T47D (cell line): Measurements from ENCODE around the gene MPHOSPH10.
"Not testable (repeated sequence)": the region's sequence is repeated elsewhere in the genome, so short reads cannot be mapped to it uniquely, and the experiment has no call there.

Experiments
- DNase-seq, 2 experiments: peaks; one replicate each; pipeline versions ENCODE4 v3.0.0 to v3.0.0-alpha.2; 2011 to 2012; ENCODE audit warnings: low read depth in 1 of 2, low spot score in 1 of 2
- JUND ChIP-seq: IDR thresholded peaks from 2 replicates; pipeline ENCODE4 v1.6.1; 2012; ENCODE audit warnings: low read depth
- in situ Hi-C: cut with HindIII; loops from 2 replicates; pipeline ENCODE4 v1.10.0; 2016; ENCODE audit warnings: low sequenced_read_pairs, low pct_unique_long_range_greater_than_20kb

Gene MPHOSPH10

DNA sequence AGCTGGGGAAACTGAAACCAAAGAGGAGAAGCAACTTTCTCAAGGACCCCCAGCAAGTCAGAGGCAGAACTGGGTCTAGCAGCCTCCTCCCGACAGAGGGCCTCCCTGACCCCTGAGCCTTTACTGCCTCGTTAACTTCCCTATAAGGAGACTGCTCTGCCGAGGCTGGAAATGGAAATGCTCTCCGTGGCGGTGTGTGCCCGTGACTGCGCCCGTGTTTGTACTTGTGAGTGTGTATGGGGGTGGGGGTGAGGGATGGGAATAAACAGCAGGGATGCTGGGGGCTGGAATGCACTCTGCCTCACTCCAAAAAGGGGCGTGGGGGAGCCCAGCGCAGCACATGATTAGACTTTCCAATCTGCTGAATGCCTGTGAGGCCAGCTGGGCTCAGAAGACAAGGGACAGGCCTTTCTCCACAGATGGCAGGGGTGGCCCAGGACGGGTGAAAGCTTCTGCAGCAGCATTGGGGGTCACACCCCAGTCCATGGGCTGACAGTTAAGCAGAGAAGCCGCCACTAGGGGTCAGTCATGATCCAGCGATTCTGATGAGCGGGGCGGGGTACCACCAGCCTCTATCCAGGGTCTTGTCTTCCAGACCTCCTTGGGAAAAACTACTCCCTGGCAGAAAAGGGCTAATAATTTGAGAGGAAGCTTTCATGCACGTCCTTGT is 26.8 kb downstream of the MPHOSPH10 start:
- TF ChIP-seq JUND = no peak
- in situ Hi-C loops = no loop called here
- peak in 1 of 2 experiments; percentile 19 for DNase-seq

DNA sequence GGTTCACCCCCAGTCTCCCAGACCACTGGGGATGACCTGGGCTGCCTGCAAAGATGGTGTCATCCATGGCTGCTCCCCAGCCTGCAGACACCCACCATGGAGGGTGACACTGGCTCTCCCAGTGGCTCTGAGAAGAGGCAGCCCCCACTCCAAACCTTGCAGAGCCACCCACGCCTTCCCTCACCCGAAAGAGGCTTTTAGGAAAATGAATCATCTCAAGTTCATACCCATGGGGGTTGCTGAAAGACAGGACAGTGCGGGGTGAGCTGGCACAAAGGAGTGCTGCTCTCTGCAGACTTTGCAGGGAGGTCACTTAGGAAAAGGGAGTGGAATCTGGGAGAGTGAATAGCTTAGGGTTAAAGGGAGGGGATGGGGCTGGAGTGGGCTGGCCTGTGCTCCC is 36.4 kb downstream of the MPHOSPH10 start:
- no peak for TF ChIP-seq JUND
- no peak for DNase-seq
- in situ Hi-C loops = no loop called here

DNA sequence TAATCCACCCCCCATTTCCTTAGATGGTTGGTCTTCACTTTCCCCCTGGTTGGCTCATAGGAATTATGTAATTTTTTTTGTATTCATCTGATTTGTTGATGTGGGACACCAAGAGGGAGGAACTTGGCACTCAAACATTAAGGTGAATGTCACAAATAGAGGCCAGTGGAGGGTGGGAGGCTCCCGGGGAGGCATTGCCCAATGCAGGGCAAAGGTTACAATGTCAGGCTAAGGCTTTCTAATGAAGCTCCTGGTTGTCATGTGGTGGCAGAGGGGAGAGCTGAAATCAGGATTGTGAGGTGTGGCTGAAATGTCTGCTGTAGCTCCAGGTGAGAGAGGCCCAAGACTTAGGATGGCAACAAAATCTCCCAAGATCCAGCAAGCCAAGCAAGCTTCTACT is 42.7 kb downstream of the MPHOSPH10 start:
- in situ Hi-C loops = no loop called here
- no peak for TF ChIP-seq JUND
- DNase-seq = no peak

DNA sequence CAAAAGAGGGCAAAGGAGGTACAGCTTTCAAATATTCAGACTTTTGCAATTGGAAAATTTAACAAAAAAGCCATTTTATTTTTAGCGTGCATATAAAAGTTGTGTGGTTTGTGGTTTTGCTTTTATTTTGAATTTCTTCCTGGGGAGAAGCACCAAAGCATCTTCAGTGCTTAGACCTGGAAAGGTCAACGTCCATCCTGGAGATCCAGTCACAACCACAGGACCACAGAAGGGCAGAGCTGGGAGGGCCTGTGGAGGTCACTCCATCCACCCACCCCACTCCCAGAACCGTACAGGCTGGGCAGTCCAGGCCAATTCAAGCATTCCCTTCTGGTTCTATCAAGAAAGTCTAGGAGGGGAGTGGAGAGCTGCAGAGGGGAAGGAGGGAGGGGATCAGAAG is 43.8 kb downstream of the MPHOSPH10 start:
- in situ Hi-C loops = no loop called here
- DNase-seq = no peak
- no peak for TF ChIP-seq JUND

DNA sequence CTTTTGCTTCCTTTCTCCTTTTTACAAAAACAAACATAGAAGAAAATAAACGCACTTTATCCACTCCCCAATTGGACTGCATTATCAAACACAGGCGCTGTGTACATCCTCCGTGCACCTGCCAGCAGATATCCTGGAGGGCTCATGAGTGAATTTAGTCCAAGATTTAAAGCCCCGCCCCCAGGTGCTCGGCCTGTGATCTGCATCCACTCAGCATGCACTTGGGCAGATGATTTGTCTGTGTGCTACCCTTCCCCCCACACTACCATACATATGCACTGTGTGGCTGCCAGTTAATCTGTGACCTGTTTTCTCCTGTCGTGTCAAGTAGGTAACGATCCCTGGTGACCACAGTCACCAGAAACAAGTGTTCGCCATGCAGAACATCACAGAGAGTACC is 48.4 kb downstream of the MPHOSPH10 start:
- DNase-seq, in situ Hi-C loops: not testable (repeated sequence)

DNA sequence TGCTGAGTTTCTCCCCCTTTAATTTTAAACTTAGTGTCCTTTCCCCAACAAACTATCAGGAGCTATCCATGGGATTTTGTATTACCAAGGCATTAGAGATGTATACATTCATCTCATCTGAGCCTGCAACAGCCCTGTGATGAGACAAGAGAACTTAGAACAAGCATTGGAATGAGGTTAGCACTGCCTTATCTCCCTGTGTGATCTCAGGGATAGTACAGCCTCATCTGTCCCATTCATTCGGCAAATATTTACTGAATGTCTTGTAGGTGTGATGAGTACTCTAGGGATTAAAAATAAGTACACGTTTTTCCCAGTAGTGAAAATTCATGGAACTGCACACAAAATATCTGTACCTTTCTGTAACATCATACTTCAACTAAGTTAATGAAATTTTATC is 50.9 kb downstream of the MPHOSPH10 start:
- DNase-seq = peak in 1 of 2 experiments; percentile 33
- no peak for TF ChIP-seq JUND
- in situ Hi-C loops = no loop called here

DNA sequence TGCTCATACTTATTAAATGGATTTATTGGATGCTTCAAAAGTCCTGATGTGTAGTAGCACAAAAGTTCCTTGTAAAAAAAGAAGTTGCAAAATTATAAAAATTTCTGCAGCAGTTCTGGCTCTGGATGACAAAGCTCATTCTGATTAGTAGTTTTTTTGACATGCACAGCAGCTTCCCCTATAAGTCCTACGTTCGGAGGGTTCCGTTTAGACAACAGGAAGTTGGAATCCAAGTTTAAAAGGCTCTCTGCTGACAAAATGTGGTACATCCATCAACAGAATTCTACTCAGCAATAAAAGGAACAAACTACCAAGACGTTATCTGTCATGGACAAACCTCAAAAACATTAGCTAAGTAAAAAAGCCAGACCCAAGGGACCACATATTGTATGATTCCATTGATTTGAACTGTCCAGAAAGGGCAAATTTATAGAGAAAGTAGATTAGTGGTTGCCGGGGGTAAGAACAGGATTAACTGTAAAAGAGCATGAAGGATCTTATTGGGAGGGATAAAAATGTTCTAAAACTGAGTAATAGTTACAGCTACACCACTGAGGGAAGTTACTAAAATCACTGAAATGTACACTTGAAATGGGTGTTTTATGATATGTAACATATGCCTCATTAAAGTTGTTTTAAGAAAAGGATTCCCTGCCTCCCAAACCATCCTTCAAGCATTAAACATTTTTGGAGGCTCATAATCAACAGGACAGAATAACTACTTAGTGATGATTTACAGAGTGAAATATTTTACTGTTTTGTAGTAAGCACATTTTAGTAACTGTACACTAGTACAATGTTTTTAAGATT is 53.1 kb downstream of the MPHOSPH10 start:
- in situ Hi-C loops, DNase-seq: not testable (repeated sequence)

DNA sequence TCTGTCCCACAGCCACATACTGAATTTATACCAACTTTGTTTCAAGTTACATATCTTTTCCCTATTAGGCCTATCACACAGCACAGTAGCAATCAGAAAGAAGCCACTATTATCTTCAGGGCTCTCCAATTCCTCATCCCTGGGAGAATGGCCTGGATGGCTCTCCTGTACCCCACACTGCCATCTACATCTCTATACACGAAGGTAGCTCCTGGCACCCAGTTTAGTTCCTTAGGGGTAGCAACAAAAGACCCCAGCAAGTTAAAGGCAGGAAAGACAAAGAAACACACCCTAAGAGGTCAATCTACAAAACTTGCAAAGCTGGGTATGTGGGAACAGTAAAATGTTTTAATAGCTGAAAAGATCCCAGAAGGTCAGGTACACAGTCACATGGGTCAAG is 56.5 kb downstream of the MPHOSPH10 start:
- TF ChIP-seq JUND = no peak
- no peak for DNase-seq
- in situ Hi-C loops = no loop called here

DNA sequence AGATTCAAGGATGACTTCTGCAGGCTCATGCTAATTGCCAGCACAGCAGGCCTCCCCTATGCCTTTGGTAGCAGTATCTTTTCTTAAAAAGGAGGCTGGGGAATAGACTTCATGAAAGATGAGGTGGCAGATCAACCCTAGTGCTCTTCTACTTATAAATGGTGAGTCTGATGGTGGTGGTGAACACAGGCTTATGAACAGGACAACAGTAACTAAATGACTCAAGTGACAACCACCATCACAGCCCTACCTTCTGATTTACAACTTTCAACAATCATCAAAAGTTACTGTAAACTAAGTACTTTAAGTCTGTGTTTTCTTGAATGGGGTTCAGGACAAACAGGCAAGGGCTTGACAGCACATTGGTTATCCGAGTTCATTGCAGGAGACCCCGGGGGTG is 57.2 kb downstream of the MPHOSPH10 start:
- no peak for TF ChIP-seq JUND
- in situ Hi-C loops = no loop called here
- no peak for DNase-seq

DNA sequence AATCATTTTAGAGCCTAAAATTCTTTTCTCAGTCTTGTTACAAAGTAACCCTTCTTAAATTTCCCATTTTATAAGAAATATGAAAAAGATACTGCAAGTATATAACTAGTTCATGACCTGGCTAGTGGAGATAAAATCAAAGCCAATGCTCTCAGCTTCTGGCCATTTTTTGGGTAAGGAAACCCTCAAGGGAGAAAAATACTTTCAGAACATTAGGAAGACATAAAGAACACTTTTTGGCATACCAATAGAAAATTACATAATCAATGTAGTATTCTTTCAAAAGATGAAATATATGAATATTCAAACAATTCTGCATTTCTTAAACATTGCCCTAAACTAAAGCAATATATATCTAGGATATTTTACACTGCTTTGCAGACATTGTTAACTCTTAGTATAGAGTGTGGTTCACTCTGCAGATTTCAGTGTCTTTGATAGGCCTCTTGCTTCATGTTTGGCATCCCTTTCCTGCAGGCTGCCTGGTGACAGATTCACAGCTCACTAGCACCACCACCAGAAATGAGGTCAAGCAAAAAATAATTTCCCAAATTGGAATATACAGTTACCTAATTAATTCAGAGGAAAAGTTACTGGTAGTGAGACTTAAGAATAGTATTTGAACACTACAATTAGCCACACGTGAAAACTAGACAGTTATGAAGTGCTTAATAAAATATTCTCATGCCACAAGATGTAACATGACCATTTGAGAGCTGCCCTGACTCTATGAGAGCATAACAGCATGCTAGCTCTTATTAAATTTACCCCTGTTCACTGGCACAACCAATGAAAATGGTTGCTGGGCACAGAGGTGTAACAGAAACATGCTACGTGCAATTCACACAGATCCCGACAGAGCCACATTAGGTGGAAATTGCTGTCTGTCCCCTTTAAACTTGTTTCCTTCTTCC is 60.5 kb downstream of the MPHOSPH10 start:
- in situ Hi-C loops = no loop called here
- peak; percentile 4 to 38 for DNase-seq
- TF ChIP-seq JUND = no peak

DNA sequence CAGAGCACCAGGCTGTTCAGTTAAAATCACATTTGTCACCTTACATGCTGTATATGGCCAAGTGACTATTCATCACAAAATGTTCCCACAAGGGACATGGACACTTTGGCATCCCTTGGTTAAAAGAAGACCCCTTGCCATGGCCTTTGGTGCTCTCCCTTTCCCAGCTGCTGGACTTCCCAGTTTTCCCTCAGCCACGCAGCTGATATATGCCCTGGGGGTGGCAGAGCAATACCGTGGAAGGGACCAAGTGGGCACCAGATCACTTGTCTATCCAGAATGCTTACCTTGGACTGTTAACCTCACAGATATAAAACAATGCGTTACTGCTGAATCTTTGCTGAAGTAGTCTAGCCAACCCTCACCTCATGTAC is 61.1 kb downstream of the MPHOSPH10 start:
- in situ Hi-C loops = no loop called here

More for the DNA sequence above, 61.1 kb downstream of the MPHOSPH10 start:
- DNase-seq = no peak
- TF ChIP-seq JUND = no peak
